SK-N-SH (cell line): ENCODE data around the gene ADGRL3. TPM values are rescaled to one million over a fixed set of nuclear protein-coding genes. Genes with fewer than 3 reads are reported as not detected.

Source experiments
- CTCF ChIA-PET: fragments of 300-600, 350-600 bp; formaldehyde crosslinking; extraction: SDS; loops from one replicate; lab custom pipeline; 2021; lab: Yijun Ruan, JAX
- POLR2A ChIA-PET: fragments of 350-600 bp; sonication (Branson Sonifier 250); formaldehyde crosslinking; extraction: SDS; loops from one replicate; lab custom pipeline; 2020; ENCODE audit warnings: antibody characterized with exemption, inconsistent platforms; lab: Yijun Ruan, JAX
- DNase-seq: peaks from one replicate; pipeline ENCODE4 v3.0.0; 2012
- H2AFZ ChIP-seq: fragments of 200-600 bp; sonication (generic); 2 replicates; pipeline ENCODE4 v1.8.1; 2016; ENCODE audit warnings: antibody characterized with exemption, mild to moderate bottlenecking, low read depth
- H3F3A ChIP-seq: fragments of 200-600 bp; sonication (generic); replicated peaks from 2 replicates; pipeline ENCODE3; 2016; ENCODE audit warnings: antibody characterized with exemption, mild to moderate bottlenecking; ENCODE audit not compliant: insufficient read depth
- H3K27ac ChIP-seq, 2 experiments: fragments of 200-500 bp in 1 of 2; fragments of 200-600 bp in 1 of 2; sonication (Bioruptor generic) in 1 of 2; sonication (generic), shearing (Covaris generic) in 1 of 2; 2 replicates each; pipeline versions ENCODE4 v1.5.1 to v1.6.1; 2014 to 2016; ENCODE audit warnings: low read depth in 2 of 2, inconsistent platforms in 1 of 2, low read length in 1 of 2, mild to moderate bottlenecking in 1 of 2, mixed read lengths in 1 of 2
- H3K27me3 ChIP-seq: fragments of 200-600 bp; sonication (generic), shearing (Covaris generic); 2 replicates; pipeline ENCODE4 v1.6.1; 2016; ENCODE audit warnings: mixed run types; ENCODE audit not compliant: insufficient read depth
- H3K36me3 ChIP-seq, 2 experiments: fragments of 200-500 bp in 1 of 2; fragments of 200-600 bp in 1 of 2; sonication (Bioruptor generic) in 1 of 2; sonication (generic) in 1 of 2; replicated peaks in 1 of 2; 2 replicates each; pipeline versions ENCODE3 to v1.5.1; 2014 to 2016; ENCODE audit warnings: low read length in 1 of 2, mild to moderate bottlenecking in 1 of 2; ENCODE audit not compliant: insufficient read depth in 2 of 2, control insufficient read depth in 1 of 2
- H3K4me1 ChIP-seq, 2 experiments: fragments of 200-500 bp in 1 of 2; fragments of 200-600 bp in 1 of 2; sonication (Bioruptor generic) in 1 of 2; sonication (generic), shearing (Covaris generic) in 1 of 2; 2 replicates each; pipeline versions ENCODE4 v1.5.1 to v1.6.1; 2014 to 2016; ENCODE audit warnings: low read depth in 1 of 2, low read length in 1 of 2, mixed run types in 1 of 2; ENCODE audit not compliant: insufficient read depth in 2 of 2, control insufficient read depth in 1 of 2
- H3K4me2 ChIP-seq: fragments of 200-600 bp; sonication (generic), shearing (Covaris generic); 2 replicates; pipeline ENCODE4 v1.6.1; 2017; ENCODE audit warnings: mixed run types
- H3K4me3 ChIP-seq, 2 experiments: fragments of 200-500 bp in 1 of 2; fragments of 200-600 bp in 1 of 2; sonication (Bioruptor generic) in 1 of 2; sonication (generic), shearing (Covaris generic) in 1 of 2; 2 replicates each; pipeline versions ENCODE4 v1.5.1 to v1.8.1; 2014 to 2016; ENCODE audit warnings: low read depth in 2 of 2, inconsistent platforms in 1 of 2, low read length in 1 of 2, mild to moderate bottlenecking in 1 of 2, mixed read lengths in 1 of 2, moderate library complexity in 1 of 2
- H3K79me2 ChIP-seq: fragments of 200-600 bp; sonication (generic); 2 replicates; pipeline ENCODE4 v1.8.1; 2017; ENCODE audit warnings: mild to moderate bottlenecking; ENCODE audit not compliant: insufficient read depth
- H3K9ac ChIP-seq: fragments of 200-600 bp; sonication (generic); 2 replicates; pipeline ENCODE4 v1.6.1; 2017; ENCODE audit warnings: mixed run types
- H3K9me2 ChIP-seq: fragments of 200-600 bp; sonication (generic); 2 replicates; pipeline ENCODE4 v1.6.1; 2017; ENCODE audit warnings: mixed run types
- H3K9me3 ChIP-seq: fragments of 200-600 bp; sonication (generic); 2 replicates; pipeline ENCODE4 v1.6.1; 2017; ENCODE audit warnings: mixed run types, mild to moderate bottlenecking, moderate library complexity
- H4K20me1 ChIP-seq: fragments of 200-600 bp; sonication (generic); 2 replicates; pipeline ENCODE4 v1.6.1; 2017; ENCODE audit warnings: mild to moderate bottlenecking, mixed run types; ENCODE audit not compliant: insufficient read depth
- CTCF ChIP-seq: fragments of 200-600 bp; sonication (generic); IDR thresholded peaks from 2 replicates; pipeline ENCODE4 v1.6.1; 2017; ENCODE audit warnings: antibody characterized with exemption, mild to moderate bottlenecking, moderate library complexity
- EP300 ChIP-seq, 2 experiments: IDR thresholded peaks; 2 replicates each; pipeline versions ENCODE4 v1.4.0 to v1.6.1; 2012; ENCODE audit warnings: borderline replicate concordance in 1 of 2, low read depth in 1 of 2, low read length in 1 of 2
- FOSL2 ChIP-seq: IDR thresholded peaks from 2 replicates; pipeline ENCODE4 v1.4.0; 2012; ENCODE audit warnings: low read depth, mild to moderate bottlenecking, moderate library complexity, borderline replicate concordance
- GATA2 ChIP-seq: sonication (generic); formaldehyde crosslinking; IDR thresholded peaks from 2 replicates; pipeline ENCODE4 v1.5.0; 2020; ENCODE audit warnings: mild to moderate bottlenecking, missing genetic modification reagents
- IRF3 ChIP-seq: fragments of 150-350 bp; IDR thresholded peaks from 2 replicates; pipeline ENCODE4 v1.6.1; 2016; ENCODE audit warnings: mild to moderate bottlenecking, low read depth, low read length
- MEF2A ChIP-seq: IDR thresholded peaks from 2 replicates; pipeline ENCODE4 v1.4.0; 2012; ENCODE audit warnings: low read depth, borderline replicate concordance
- MXI1 ChIP-seq: IDR thresholded peaks from 2 replicates; pipeline ENCODE4 v1.6.1; 2012; ENCODE audit warnings: mild to moderate bottlenecking, low read depth, low read length, improper control_type of control experiment
- NRF1 ChIP-seq: IDR thresholded peaks from 2 replicates; pipeline ENCODE4 v1.6.1; 2012; ENCODE audit warnings: low read depth, mild to moderate bottlenecking, low read length
- PBX3 ChIP-seq: IDR thresholded peaks from 2 replicates; pipeline ENCODE4; 2012
- POLR2AphosphoS5 ChIP-seq: IDR thresholded peaks from 2 replicates; pipeline ENCODE4 v1.6.1; 2012; ENCODE audit warnings: low read depth, low read length
- REST ChIP-seq: IDR thresholded peaks from 2 replicates; pipeline ENCODE4 v1.6.1; 2012; ENCODE audit warnings: mild to moderate bottlenecking, low read depth, low read length, moderate library complexity
- RXRA ChIP-seq: IDR thresholded peaks from 2 replicates; pipeline ENCODE4 v1.4.0; 2012; ENCODE audit warnings: low read depth, mild to moderate bottlenecking, borderline replicate concordance
- SIN3A ChIP-seq: IDR thresholded peaks from 2 replicates; pipeline ENCODE4 v1.6.1; 2012; ENCODE audit warnings: low read depth, mild to moderate bottlenecking, low read length, moderate library complexity, borderline replicate concordance
- SMC3 ChIP-seq: IDR thresholded peaks from 2 replicates; pipeline ENCODE4 v1.6.1; 2012; ENCODE audit warnings: low read depth, low read length, improper control_type of control experiment
- TCF12 ChIP-seq: IDR thresholded peaks from 2 replicates; pipeline ENCODE4 v1.4.0; 2012
- TEAD4 ChIP-seq: IDR thresholded peaks from 2 replicates; pipeline ENCODE4 v1.4.0; 2012; ENCODE audit warnings: mild to moderate bottlenecking, borderline replicate concordance; ENCODE audit not compliant: insufficient read depth
- USF2 ChIP-seq: fragments of 150-350 bp; IDR thresholded peaks from 2 replicates; pipeline ENCODE4 v1.6.1; 2017; ENCODE audit warnings: antibody characterized with exemption, low read length, low read depth, borderline replicate concordance
- YY1 ChIP-seq: IDR thresholded peaks from 2 replicates; pipeline ENCODE4 v1.4.0; 2012; ENCODE audit warnings: low read depth, mild to moderate bottlenecking
- WGBS: methylation state at CpG from one replicate; pipeline ENCODE4 v1.1.6; 2017; ENCODE audit warnings: low lambda C conversion rate; 5-methylcytosine and 5-hydroxymethylcytosine counted together
- polyA plus RNA-seq, 3 experiments: library from polyadenylated mRNA; depleted of rRNA; stranded (reverse); fragments of >200 nt; gene quantifications; 2 replicates each; pipeline ENCODE4 v1.2.3, GENCODE V29; 2012

The ADGRL3 gene
- polyA plus RNA-seq, 1 of the 3 experiments (the other 2 are of a cell fraction) = 0.03 TPM

DNA sequence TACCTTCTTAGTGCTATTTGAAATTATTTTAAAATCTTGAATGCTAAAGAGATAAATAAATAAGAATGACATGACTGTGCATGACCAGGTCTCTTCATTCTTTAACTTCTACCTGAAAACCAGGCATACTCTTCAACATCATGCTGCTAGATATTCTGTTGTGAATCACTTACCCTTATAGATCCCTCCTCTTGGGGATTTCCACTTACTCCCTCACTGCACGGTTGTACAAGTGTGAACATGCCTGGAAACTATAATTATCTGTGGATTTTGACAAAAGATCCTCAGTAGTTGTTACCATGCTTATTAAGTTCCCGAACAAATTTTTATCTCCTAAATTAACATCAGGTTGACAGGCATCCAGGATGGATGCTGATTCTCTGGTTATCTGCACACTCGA is 54.3 kb downstream of the ADGRL3 start:
- Histone ChIP-seq H3K9me3 (no peaks in the 10 kb centered on the region), H3K9me2 (no peaks in the 10 kb centered on the region), H2AFZ (no peak overlapping the region), H3K79me2 (no peaks in the 10 kb centered on the region), H3K4me2 (no peak overlapping the region), H3F3A (no peaks in the 10 kb centered on the region), H3K4me1 (no peaks in the 10 kb centered on the region), H4K20me1 (no peaks in the 10 kb centered on the region), H3K27ac (no peak overlapping the region), H3K36me3 (no peaks in the 10 kb centered on the region), H3K4me3 (no peak overlapping the region), H3K9ac (no peak overlapping the region), H3K27me3 (no peaks in the 10 kb centered on the region)
- ChIA-PET CTCF (no interaction called here), POLR2A (no interaction called here)
- WGBS = 18% methylated on average over 3 of the region's 3 CpGs
- no peak for DNase-seq
- TF ChIP-seq MXI1 (no peak), NRF1 (no peak), PBX3 (no peak), RXRA (no peak), POLR2AphosphoS5 (no peak), GATA2 (no peak), TEAD4 (no peak), IRF3 (no peak), MEF2A (no peak), SIN3A (no peak), FOSL2 (no peak), REST (no peak), EP300 (IDR thresholded peaks at IDR 0.05; ENCODE audit: borderline replicate concordance in 1 of 2, low read depth in 1 of 2, low read length in 1 of 2) (no peak), CTCF (no peak), SMC3 (no peak), USF2 (no peak), TCF12 (no peak), YY1 (no peak)
